ENCODE results near the gene HNRNPH3.

Gene HNRNPH3

DNA sequence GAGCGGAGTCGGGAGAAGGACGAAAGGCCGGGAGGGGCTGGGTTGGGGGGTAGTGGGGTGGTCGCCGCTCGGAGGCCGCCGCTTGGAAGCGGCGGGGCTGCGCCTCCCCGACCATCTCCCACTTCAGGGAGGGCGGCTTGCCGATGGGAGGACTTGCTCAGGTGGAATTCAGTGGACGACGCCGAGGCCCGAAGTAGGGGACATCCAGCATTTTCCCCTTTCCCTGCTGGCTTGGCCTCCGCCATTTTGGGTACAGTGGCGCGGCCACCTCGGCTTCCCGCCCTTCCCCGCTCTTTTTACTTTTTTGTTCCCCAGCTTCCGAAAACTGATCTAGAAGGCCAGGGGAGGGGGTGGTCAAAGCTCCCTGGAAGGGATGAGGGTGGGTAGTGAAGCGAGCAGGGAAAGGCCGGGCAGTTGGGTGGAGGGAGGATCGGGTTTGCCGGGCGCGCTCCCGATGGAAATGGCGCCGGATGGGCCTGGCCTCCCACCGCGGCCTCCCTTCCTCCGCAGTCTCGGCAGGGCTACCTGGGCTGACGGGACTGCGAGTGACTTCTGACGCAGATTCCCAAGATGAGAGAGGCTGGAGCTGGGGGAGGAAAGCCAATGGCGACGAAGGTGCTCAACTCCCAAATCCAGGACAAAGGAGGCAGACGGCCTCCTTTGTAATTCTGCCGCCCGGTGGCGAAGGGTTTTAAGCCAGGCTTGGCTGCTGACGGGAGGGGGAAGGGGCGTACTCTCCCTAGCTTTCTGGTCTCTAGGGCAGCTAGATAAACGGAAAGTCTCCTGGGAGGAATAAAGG lies 594 bp downstream of the HNRNPH3 start, which contains the start of gene PBLD:
PBLD (minus strand) TSS at position 670 of the 799 bp plus-strand sequence. CDS start 26,084 bp downstream, outside the sequence.
- DNase-seq: peak; percentile 74

DNA sequence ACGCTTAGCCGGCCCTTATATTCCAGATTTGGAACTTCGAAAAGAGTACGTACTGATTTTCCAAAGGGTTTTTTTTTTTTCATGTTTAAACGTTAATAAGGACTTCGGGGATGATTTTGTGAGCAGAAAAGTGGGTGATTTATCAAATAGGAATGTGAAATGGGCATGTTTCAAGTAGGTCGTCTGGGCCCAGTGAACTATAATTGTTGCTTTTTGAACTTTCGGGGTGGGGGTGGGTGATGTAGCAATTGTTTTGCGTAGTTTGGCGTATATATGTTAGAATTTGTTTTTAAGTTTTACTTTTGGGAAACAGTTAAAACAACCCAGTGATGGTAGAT lies 1.2 kb downstream of the HNRNPH3 start:
- no peak for DNase-seq

DNA sequence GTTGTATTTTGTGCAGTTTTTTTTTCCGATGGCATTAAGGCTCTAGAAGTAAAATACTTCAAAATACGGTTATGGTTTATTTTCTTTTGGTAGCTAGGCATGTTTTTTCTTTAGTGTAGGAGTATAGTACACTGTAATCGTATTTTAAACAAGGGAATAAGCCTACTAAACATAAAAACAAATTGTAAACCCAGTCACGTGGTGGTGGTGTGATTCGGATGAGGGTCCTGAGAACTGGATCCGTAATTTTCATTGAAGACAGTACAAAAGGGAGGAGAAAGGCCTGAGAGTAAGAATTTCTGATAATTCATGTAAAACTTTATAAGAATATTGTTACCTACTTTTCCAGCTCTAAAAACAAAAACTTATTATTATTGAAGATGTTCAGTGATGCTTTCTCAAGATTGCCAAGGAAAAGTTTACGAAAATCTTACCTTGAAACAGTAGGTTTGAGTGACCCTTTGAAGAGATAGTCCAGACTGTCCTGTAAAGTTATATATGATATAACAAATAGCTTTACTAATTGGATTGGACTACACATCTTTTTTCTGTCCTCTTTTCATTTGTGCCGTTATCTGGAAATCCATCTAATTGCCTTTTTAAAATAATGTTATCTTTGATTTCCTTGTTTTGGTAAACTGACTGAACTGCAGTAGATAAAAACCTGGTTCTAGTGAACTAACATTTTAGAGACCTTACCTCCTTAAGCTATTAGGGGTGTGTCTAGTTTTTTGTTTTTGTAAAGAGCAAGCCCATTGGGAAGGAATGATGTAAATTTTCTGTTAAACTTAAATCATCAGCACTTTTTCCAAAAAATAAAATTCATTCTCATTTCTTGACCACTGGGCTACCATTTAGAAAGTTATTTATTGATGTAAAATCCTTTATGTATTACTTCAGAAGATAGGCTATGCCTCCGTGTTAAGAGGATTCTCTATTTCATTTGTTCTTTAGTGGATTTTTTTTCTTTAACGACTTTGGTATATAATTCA lies 1.9 kb downstream of the HNRNPH3 start:
- no peak for DNase-seq

GRCh38 chr10:68334672-68335467 lies 3.0 kb downstream of the HNRNPH3 start:
- no peak for DNase-seq

DNA sequence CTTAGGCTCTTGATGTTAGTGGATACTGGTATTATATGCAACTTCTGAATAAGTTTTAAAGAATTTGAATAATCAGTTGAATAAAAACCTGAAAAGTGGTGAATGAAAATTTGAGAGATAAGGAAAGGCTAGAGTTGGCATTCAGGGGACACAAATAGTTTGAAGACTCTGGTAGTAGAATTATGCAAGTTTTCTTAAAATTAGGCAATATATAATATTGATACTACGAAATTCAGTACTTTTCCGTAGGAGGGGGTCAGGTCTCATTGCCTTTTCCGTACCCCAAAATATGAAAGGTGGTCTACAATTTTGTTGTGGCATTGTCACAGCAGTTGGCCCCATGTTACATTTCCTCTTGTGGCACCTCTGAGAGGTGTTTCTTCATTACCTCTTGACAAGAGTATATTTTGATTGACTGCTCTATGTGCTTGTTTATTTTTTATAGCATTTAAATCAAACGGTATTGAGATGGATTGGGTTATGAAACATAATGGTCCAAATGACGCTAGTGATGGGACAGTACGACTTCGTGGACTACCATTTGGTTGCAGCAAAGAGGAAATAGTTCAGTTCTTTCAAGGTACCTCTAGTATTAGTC lies 5.0 kb downstream of the HNRNPH3 start:
- DNase-seq: no peak

- no peak for DNase-seq
These were observed 8.7 kb downstream of the HNRNPH3 start for GRCh38 chr10:68340358-68341080.

DNA sequence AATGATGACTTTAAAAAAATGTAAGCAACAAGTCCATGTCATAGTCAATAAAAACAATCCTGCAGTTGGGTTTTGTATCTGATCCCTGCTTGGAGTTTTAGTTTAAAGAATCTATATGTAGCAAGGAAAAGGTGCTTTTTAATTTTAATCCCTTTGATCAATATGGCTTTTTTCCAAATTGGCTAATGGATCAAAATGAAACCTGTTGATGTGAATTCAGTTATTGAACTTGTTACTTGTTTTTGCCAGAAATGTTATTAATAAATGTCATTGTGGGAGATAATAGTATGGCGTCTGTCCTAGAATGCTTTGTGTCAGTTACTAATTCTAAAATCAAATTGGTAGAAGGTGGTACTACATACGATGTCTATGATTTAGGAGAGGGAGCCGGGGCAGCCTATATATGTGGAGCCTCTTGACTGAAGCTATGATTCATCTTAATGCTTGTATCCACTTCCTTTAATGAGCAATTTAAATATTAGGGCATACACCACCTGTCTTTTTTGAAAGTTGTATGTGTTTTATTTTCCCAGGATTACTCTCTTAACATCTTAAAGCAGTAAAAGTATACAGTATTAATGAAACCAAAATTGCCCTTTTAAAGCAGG lies 11.1 kb downstream of the HNRNPH3 start:
- no peak for DNase-seq

- DNase-seq: no peak
These were observed 13.8 kb downstream of the HNRNPH3 start for GRCh38 chr10:68345621-68346020.

- DNase-seq: no peak
These were observed 14.9 kb downstream of the HNRNPH3 start for GRCh38 chr10:68346774-68347173.

DNA sequence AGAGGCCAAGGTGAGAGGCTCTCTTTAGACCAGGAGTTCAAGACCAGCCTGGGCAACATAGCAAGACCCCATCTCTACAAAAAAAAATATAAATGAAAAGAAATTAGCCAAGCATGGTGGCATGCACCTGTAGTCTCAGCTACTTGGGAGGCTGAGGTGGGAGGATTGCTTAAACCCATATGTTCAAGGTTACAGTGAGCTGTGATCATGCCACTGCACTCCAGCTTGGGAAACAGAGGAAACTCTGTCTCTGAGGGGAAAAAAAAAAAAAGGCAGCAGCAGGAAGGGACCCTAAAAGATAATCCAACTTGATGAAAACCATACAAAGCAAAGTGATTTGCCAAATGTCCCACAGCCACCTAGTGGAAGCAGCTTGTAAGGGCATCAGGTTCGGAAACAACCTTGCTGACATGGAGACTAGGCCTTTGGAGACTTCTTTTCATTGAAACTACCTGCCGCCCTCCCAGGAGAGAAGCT lies 16.4 kb downstream of the HNRNPH3 start:
- peak; percentile 33 for DNase-seq

DNA sequence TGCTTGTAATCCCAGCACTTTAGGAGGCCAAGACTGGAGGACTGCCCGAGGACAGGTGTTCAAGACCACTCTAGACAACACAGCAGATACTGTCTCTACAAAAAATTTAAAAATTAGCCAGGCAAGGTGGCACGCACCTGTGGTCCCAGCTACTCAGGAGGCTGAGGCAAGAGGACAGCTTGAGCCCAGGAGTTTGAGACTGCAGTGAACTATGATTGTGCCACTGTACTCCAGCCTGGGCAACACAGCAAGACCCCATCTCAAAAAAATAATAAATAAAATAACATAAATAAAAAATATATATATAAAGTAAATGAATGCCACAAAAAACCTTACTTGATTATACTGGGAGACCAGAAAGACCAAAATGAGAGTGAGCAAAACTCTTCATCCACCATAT lies 21.7 kb downstream of the HNRNPH3 start:
- no peak for DNase-seq

- DNase-seq: no peak
These were observed 27.3 kb downstream of the HNRNPH3 start for GRCh38 chr10:68359189-68359588.

GRCh38 chr10:68362590-68362989 lies 30.7 kb downstream of the HNRNPH3 start:
- DNase-seq: no peak

DNA sequence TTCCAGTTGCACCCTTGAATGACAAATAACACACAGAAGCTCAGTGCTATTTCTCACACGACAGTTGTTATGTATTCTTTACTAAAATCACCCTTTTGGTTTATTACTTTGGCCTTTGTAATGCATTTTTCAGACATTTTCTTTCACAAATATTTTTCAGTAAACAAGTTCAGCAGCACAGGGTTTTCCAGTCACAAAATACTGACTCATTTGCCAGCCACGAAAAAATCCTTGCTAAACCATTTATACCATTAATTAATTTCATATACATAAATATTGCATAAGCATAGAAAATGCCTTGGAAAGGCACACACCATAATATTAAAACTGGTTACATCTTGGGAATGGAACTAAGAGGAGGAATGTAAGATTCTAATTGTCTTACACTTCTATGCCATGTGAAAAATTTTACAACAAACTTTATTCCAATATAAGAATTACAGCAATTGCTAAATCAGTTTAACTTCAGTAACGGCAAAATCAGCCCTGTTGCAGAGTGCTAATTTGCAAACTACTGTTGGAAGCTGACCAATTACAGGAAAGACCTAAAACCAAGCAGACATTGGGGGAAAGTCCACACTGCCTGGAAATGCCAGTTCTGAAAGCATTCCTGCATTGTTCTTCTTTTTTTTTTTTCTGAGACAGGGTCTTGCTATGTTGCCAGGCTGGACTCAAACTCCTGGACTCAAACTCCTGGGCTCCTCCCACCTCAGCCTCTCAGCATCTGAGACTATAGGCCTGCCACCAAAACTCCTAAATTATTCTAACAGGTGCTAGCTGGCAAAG lies 32.4 kb downstream of the HNRNPH3 start:
- no peak for DNase-seq

GRCh38 chr10:68365611-68366010 lies 33.7 kb downstream of the HNRNPH3 start:
- no peak for DNase-seq

DNA sequence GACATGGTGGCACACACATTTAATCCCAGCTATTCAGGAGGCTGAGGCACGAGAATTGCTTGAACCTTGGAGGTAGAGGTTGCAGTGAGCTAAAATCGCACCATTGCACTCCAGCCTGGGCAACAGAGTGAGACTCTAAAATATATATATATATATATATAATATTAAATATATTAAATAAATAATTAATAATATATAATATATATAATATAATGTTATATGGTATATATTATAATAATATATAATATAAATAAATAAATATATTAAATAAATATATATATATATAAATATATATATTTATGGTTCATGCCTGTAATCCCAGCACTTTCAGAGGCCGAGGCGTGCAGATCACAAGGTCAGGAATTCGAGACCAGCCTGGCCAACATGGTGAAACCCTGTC lies 34.7 kb downstream of the HNRNPH3 start:
- DNase-seq: no peak

- no peak for DNase-seq
These were observed 35.3 kb downstream of the HNRNPH3 start for GRCh38 chr10:68367121-68367520.

DNA sequence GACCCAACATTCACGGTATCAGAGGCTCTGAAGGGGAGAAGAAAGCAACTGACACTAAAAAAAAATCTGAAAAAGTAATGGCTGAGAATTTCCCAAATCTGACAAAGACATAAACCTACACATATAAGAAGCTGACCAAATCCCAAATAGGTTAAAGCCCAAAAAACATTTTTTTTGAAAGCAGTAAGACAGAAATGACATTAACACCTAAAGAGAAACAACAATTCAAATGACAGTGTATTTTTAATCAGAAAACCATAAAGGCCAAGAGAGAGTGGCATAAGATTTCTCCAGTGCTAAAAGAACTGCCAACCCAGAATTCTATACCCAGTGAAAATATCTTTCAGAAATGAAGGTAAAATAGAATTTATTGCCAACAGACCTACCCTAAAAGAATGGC lies 39.7 kb downstream of the HNRNPH3 start:
- no peak for DNase-seq

DNA sequence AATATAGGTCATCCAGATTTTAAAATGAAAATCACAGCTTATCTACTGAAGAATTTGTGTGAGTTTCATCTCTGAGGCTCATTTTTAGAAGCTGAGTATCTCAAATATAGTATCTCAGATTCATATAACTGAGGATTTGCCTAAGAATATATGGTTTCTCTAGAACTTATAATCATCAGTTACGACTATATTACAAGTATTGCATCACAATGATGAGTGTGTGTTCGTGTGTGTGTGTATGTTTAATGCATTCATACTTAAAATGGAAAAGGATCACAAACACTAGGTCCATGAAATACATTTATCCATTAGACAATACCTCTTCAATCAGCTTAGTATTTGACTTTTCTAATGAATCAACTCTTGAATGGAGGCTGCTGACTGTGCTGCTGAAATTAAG lies 53.9 kb downstream of the HNRNPH3 start:
- DNase-seq: no peak
